ENCODE measurements around the gene NDUFA11.

NDUFA11 gene

GRCh38 chr19:5917431-5918107 is 14.0 kb upstream of the NDUFA11 start:
- DNase-seq (ENCODE audit: insufficient read length, low spot score) (no peak), FAIRE-seq (no peak)
- TF ChIP-seq CTCF (IDR thresholded peaks at IDR 0.05; ENCODE audit: insufficient read depth, missing control alignments): no peak

GRCh38 chr19:5916181-5916708 is 12.7 kb upstream of the NDUFA11 start:
- no peak for TF ChIP-seq CTCF (IDR thresholded peaks at IDR 0.05; ENCODE audit: insufficient read depth, missing control alignments)
- DNase-seq (ENCODE audit: insufficient read length, low spot score) (no peak), FAIRE-seq (no peak)

DNA sequence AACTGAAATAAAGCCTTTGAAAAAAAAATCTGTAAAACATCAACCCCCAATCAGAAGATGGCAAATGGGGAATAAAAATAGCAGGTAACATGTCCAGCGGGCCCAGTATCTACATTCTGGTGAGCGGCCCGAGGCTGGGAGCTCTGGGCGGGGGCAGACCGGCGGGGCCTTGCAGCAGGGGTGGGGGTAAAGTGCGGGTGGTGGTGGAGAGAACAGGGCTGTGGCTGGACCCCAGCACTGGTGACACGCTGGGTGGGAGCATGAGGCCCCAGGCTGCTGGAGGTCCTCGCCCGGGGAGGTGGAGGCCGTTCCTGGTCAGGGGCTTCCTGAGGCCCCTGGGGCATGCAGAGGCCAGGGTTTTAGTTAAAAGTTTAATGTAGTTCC is 12.2 kb upstream of the NDUFA11 start:
- FAIRE-seq: no peak
- no peak for DNase-seq (ENCODE audit: insufficient read length, low spot score)

GRCh38 chr19:5914946-5915781 is 11.6 kb upstream of the NDUFA11 start:
- TF ChIP-seq CTCF (IDR thresholded peaks at IDR 0.05; ENCODE audit: insufficient read depth, missing control alignments): no peak
- DNase-seq (ENCODE audit: insufficient read length, low spot score) (no peak), FAIRE-seq (no peak)

More for the DNA sequence above, 12.2 kb upstream of the NDUFA11 start:
- TF ChIP-seq CTCF (IDR thresholded peaks at IDR 0.05; ENCODE audit: insufficient read depth, missing control alignments): no peak

GRCh38 chr19:5914358-5914774 is 10.8 kb upstream of the NDUFA11 start:
- DNase-seq (ENCODE audit: insufficient read length, low spot score) (no peak), FAIRE-seq (no peak)

GRCh38 chr19:5913739-5914357 is 10.3 kb upstream of the NDUFA11 start, which contains the start of gene CAPS:
TSS of gene CAPS (plus strand) at chr19:5914254. CDS start at chr19:5914407, 153 bp downstream.
- FAIRE-seq (no peak), DNase-seq (ENCODE audit: insufficient read length, low spot score) (no peak)
- no peak for TF ChIP-seq CTCF (IDR thresholded peaks at IDR 0.05; ENCODE audit: insufficient read depth, missing control alignments)

More at GRCh38 chr19:5914358-5914774, 10.8 kb upstream of the NDUFA11 start:
- TF ChIP-seq CTCF (IDR thresholded peaks at IDR 0.05; ENCODE audit: insufficient read depth, missing control alignments): no peak
